HG03196 (cell line): Measurements from ENCODE around the gene RAB42.

Source experiments
- ATAC-seq: cut with Tn5 transposase; IDR thresholded peaks from one replicate; pipeline ENCODE4 v1.9.1; 2021; ENCODE audit not compliant: unreplicated experiment

The RAB42 gene

DNA sequence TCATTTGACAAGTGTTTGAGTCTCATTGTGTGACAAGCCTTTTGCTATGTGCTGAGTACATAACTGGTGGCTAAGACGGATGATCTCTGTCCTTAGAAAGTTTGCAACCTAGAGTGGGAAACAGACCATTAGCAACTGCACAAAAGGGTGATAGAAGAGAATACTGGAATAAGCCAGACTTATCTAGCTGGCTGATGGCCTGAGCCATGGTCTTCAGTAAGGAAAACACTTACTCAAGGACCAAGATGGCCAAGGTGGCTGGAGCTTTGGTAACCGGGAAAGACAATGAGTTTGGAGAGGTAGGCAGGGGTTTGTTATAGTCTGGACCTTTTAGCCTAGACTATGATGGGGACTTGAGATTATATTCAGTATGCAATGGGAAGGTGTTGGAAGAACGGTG lies 52.4 kb downstream of the RAB42 start:
- no peak for ATAC-seq
